Astrocyte of the cerebellum (primary cell): ENCODE measurements around the gene WWOX.

ENCODE experiments used
- DNase-seq: peaks from one replicate; pipeline ENCODE4 v3.0.0-alpha.2; 2011; ENCODE audit warnings: low read depth
- H3K4me3 ChIP-seq: 2 replicates; pipeline ENCODE4 v1.5.1; 2011; ENCODE audit warnings: mild to moderate bottlenecking, low read depth, low read length, moderate library complexity
- CTCF ChIP-seq: IDR thresholded peaks from 2 replicates; pipeline ENCODE4 v1.5.1; 2012; ENCODE audit warnings: low read length, low read depth, moderate library complexity, mild to moderate bottlenecking; ENCODE audit errors: missing control alignments
- in situ Hi-C: cut with HindIII; loops from 2 replicates; pipeline ENCODE4 v1.10.0; 2017; ENCODE audit warnings: low sequenced_read_pairs

WWOX gene

GRCh38 chr16:78375055-78375679, 275.7 kb downstream of the WWOX start:
- in situ Hi-C loops = no loop called here
- TF ChIP-seq CTCF = no peak
- DNase-seq = no peak
- no peak overlapping the region for H3K4me3 ChIP-seq

- DNase-seq = no peak
- in situ Hi-C loops = no loop called here
- no peak for TF ChIP-seq CTCF
- no peak overlapping the region for H3K4me3 ChIP-seq
These were observed 277.0 kb downstream of the WWOX start for GRCh38 chr16:78376452-78376851.

GRCh38 chr16:78377312-78377711, 277.9 kb downstream of the WWOX start:
- in situ Hi-C loops = no loop called here
- no peak overlapping the region for H3K4me3 ChIP-seq
- no peak for DNase-seq
- TF ChIP-seq CTCF = no peak

- H3K4me3 ChIP-seq = no peak overlapping the region
- no peak for DNase-seq
- in situ Hi-C loops = no loop called here
- TF ChIP-seq CTCF = no peak
These were observed 281.6 kb downstream of the WWOX start for GRCh38 chr16:78381060-78381459.

GRCh38 chr16:78383118-78383517, 283.7 kb downstream of the WWOX start:
- no peak overlapping the region for H3K4me3 ChIP-seq
- DNase-seq = no peak
- no peak for TF ChIP-seq CTCF
- in situ Hi-C loops = no loop called here

GRCh38 chr16:78385086-78385805, 285.8 kb downstream of the WWOX start:
- no peak for TF ChIP-seq CTCF
- DNase-seq = no peak
- H3K4me3 ChIP-seq = no peak overlapping the region
- in situ Hi-C loops = no loop called here
